Skeletal muscle cell (primary cell): ENCODE results near the gene PLEKHA6.

Source experiments
- DNase-seq: peaks from one replicate; pipeline ENCODE4 v3.0.0-alpha.2; 2010; ENCODE audit warnings: low read depth
- H3K4me3 ChIP-seq: 2 replicates; pipeline ENCODE4 v1.5.1; 2011; ENCODE audit warnings: low read depth, mild to moderate bottlenecking, control low read depth, low read length, moderate library complexity

PLEKHA6 gene

GRCh38 chr1:204360314-204360713 is 585 bp upstream of the PLEKHA6 start:
- DNase-seq = no peak

GRCh38 chr1:204359131-204359473 is 627 bp downstream of the PLEKHA6 start:
- peak overlapping the region; percentile 18 for H3K4me3 ChIP-seq
- no peak for DNase-seq

More at GRCh38 chr1:204360314-204360713, 585 bp upstream of the PLEKHA6 start:
- no peak overlapping the region for H3K4me3 ChIP-seq

- DNase-seq = no peak
- H3K4me3 ChIP-seq = no peak overlapping the region
Measured at GRCh38 chr1:204358605-204359004, 1.1 kb downstream of the PLEKHA6 start.

GRCh38 chr1:204357551-204358490 is 1.9 kb downstream of the PLEKHA6 start:
- DNase-seq = no peak
- H3K4me3 ChIP-seq = no peak overlapping the region

GRCh38 chr1:204356997-204357396 is 2.7 kb downstream of the PLEKHA6 start:
- H3K4me3 ChIP-seq = no peak overlapping the region
- no peak for DNase-seq

- DNase-seq = no peak
- no peak overlapping the region for H3K4me3 ChIP-seq
Measured at GRCh38 chr1:204355913-204356312, 3.8 kb downstream of the PLEKHA6 start.

- H3K4me3 ChIP-seq = no peak overlapping the region
- DNase-seq = no peak
Measured at GRCh38 chr1:204354579-204354978, 5.2 kb downstream of the PLEKHA6 start.

- H3K4me3 ChIP-seq = no peak overlapping the region
- no peak for DNase-seq
Measured at GRCh38 chr1:204353213-204353910, 6.4 kb downstream of the PLEKHA6 start.

- H3K4me3 ChIP-seq = peak overlapping the region; percentile 1
- DNase-seq = no peak
Measured at GRCh38 chr1:204350857-204351573, 8.7 kb downstream of the PLEKHA6 start.

- no peak for DNase-seq
- H3K4me3 ChIP-seq = peak overlapping the region; percentile 1
Measured at GRCh38 chr1:204350312-204350711, 9.4 kb downstream of the PLEKHA6 start.

- H3K4me3 ChIP-seq = no peak overlapping the region
- DNase-seq = no peak
Measured at GRCh38 chr1:204349602-204350001, 10.1 kb downstream of the PLEKHA6 start.

GRCh38 chr1:204348722-204349121 is 11.0 kb downstream of the PLEKHA6 start:
- no peak for DNase-seq
- no peak overlapping the region for H3K4me3 ChIP-seq

- no peak for DNase-seq
- H3K4me3 ChIP-seq = no peak overlapping the region
Measured at GRCh38 chr1:204348242-204348641, 11.5 kb downstream of the PLEKHA6 start.

GRCh38 chr1:204345941-204346645 is 13.6 kb downstream of the PLEKHA6 start:
- no peak for DNase-seq
- H3K4me3 ChIP-seq = no peak overlapping the region

GRCh38 chr1:204345438-204345841 is 14.3 kb downstream of the PLEKHA6 start:
- no peak for DNase-seq
- no peak overlapping the region for H3K4me3 ChIP-seq

GRCh38 chr1:204344665-204345355 is 14.9 kb downstream of the PLEKHA6 start:
- no peak overlapping the region for H3K4me3 ChIP-seq
- no peak for DNase-seq

- DNase-seq = no peak
- no peak overlapping the region for H3K4me3 ChIP-seq
Measured at GRCh38 chr1:204343802-204344201, 15.9 kb downstream of the PLEKHA6 start.

GRCh38 chr1:204343247-204343646 is 16.5 kb downstream of the PLEKHA6 start:
- no peak for DNase-seq
- H3K4me3 ChIP-seq = no peak overlapping the region

- no peak for DNase-seq
- no peak overlapping the region for H3K4me3 ChIP-seq
Measured at GRCh38 chr1:204342310-204342709, 17.4 kb downstream of the PLEKHA6 start.
